Smooth muscle cell (in vitro differentiated cells): ENCODE results near the gene FILIP1. TPM values are rescaled to one million over a fixed set of nuclear protein-coding genes. Genes with fewer than 3 reads are reported as not detected.

ENCODE experiments used
- DNase-seq: peaks from one replicate; lab custom pipeline; 2025; ENCODE audit not compliant: unreplicated experiment; lab: John Stamatoyannopoulos, UW
- H2AFZ ChIP-seq: fragments of 200-600 bp; sonication (generic); 2 replicates; pipeline ENCODE4 v1.6.0; 2016; ENCODE audit warnings: antibody characterized with exemption, low read depth, mild to moderate bottlenecking
- H3F3A ChIP-seq: fragments of 200-600 bp; sonication (generic); 2 replicates; pipeline ENCODE4 v1.6.0; 2017; ENCODE audit warnings: antibody characterized with exemption, low read depth
- H3K27ac ChIP-seq: fragments of 200-600 bp; sonication (generic); 2 replicates; pipeline ENCODE4 v1.5.1; 2016; ENCODE audit warnings: low read depth, mild to moderate bottlenecking
- H3K27me3 ChIP-seq: fragments of 200-600 bp; sonication (generic); 2 replicates; pipeline ENCODE4 v1.6.1; 2016; ENCODE audit warnings: low read depth, mild to moderate bottlenecking
- H3K36me3 ChIP-seq: fragments of 200-600 bp; sonication (generic); 2 replicates; pipeline ENCODE4 v1.5.1; 2016; ENCODE audit warnings: low read depth
- H3K4me1 ChIP-seq: fragments of 200-600 bp; sonication (generic); 2 replicates; pipeline ENCODE4 v1.5.1; 2016; ENCODE audit warnings: low read depth
- H3K4me2 ChIP-seq: fragments of 200-600 bp; sonication (generic); 2 replicates; pipeline ENCODE4 v1.6.0; 2016; ENCODE audit warnings: mild to moderate bottlenecking
- H3K4me3 ChIP-seq: fragments of 200-600 bp; sonication (generic); 2 replicates; pipeline ENCODE4 v1.5.1; 2016; ENCODE audit warnings: mild to moderate bottlenecking
- H3K79me2 ChIP-seq: fragments of 200-600 bp; sonication (generic); 2 replicates; pipeline ENCODE4 v1.6.0; 2016; ENCODE audit warnings: low read depth, mild to moderate bottlenecking
- H3K9ac ChIP-seq: fragments of 200-600 bp; sonication (generic); 2 replicates; pipeline ENCODE4 v1.6.0; 2016; ENCODE audit warnings: low read depth
- H3K9me3 ChIP-seq: fragments of 200-600 bp; sonication (generic); replicated peaks from 2 replicates; pipeline ENCODE4 v1.5.1; 2016; ENCODE audit warnings: low read depth
- H4K20me1 ChIP-seq: fragments of 200-600 bp; sonication (generic); 2 replicates; pipeline ENCODE4 v1.6.0; 2016; ENCODE audit warnings: low read depth
- WGBS: methylation state at CpG from one replicate; pipeline ENCODE4 v1.1.7; 2016; ENCODE audit warnings: low lambda C conversion rate; 5-methylcytosine and 5-hydroxymethylcytosine counted together
- polyA plus RNA-seq: library from polyadenylated mRNA; unstranded; fragments of >200 nt; fragmentation: Nextera tagmentation; extraction: Ambion mirVana; gene quantifications from 2 replicates; pipeline ENCODE4 v1.2.1, GENCODE V29; 2016
- total RNA-seq: library from RNA; depleted of rRNA; stranded (reverse); fragments of >200 nt; gene quantifications from 2 replicates; pipeline ENCODE4 v1.2.3, GENCODE V29; 2014
- TF ChIP-seq, protein P1 (sequence below): fragments of 200-600 bp; sonication (generic); IDR thresholded peaks from 2 replicates; pipeline ENCODE4 v1.5.1; 2017; ENCODE audit warnings: borderline replicate concordance, mild to moderate bottlenecking, antibody characterized with exemption; ENCODE audit not compliant: insufficient read depth, poor library complexity, severe bottlenecking

FILIP1 gene
- total and polyA plus RNA-seq, 2 experiments from 2014 or later = 3.0 to 3.5 TPM

DNA sequence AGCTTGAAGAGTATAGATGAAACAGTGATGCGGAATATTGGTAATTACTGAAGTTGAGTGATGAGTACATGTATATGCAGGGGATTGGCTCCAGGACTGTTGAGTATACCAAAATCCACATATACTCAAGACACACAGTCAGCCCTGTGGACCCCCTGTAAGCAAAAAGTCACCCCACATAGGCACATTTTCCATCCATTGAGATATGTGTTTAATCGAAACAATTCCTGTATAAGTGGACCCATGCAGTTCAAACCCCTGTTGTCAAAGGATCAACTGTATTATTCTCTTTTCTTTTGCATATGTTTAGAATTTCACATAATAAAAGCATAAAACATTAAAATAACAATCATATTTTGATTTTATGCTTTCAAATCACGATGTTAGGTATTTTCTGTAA, 32.1 kb upstream of the FILIP1 start:
- no peaks in the 10 kb centered on the region for H3K36me3 ChIP-seq
- H3K9ac ChIP-seq = no peak overlapping the region
- no peaks in the 10 kb centered on the region for H3F3A ChIP-seq
- WGBS = 96% methylated on average over 3 of the region's 3 CpGs
- no peak for DNase-seq
- no peak overlapping the region for H2AFZ ChIP-seq
- H3K4me1 ChIP-seq = peaks cover 10% of the 10 kb centered on the region
- H3K9me3 ChIP-seq = no peaks in the 10 kb centered on the region
- no peaks in the 10 kb centered on the region for H3K79me2 ChIP-seq
- TF ChIP-seq, protein P1, sequence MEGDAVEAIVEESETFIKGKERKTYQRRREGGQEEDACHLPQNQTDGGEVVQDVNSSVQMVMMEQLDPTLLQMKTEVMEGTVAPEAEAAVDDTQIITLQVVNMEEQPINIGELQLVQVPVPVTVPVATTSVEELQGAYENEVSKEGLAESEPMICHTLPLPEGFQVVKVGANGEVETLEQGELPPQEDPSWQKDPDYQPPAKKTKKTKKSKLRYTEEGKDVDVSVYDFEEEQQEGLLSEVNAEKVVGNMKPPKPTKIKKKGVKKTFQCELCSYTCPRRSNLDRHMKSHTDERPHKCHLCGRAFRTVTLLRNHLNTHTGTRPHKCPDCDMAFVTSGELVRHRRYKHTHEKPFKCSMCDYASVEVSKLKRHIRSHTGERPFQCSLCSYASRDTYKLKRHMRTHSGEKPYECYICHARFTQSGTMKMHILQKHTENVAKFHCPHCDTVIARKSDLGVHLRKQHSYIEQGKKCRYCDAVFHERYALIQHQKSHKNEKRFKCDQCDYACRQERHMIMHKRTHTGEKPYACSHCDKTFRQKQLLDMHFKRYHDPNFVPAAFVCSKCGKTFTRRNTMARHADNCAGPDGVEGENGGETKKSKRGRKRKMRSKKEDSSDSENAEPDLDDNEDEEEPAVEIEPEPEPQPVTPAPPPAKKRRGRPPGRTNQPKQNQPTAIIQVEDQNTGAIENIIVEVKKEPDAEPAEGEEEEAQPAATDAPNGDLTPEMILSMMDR = no peak
- no peaks in the 10 kb centered on the region for H3K27me3 ChIP-seq
- H3K27ac ChIP-seq = no peak overlapping the region
- H3K4me3 ChIP-seq = no peak overlapping the region
- no peak overlapping the region for H3K4me2 ChIP-seq
- no peaks in the 10 kb centered on the region for H4K20me1 ChIP-seq

DNA sequence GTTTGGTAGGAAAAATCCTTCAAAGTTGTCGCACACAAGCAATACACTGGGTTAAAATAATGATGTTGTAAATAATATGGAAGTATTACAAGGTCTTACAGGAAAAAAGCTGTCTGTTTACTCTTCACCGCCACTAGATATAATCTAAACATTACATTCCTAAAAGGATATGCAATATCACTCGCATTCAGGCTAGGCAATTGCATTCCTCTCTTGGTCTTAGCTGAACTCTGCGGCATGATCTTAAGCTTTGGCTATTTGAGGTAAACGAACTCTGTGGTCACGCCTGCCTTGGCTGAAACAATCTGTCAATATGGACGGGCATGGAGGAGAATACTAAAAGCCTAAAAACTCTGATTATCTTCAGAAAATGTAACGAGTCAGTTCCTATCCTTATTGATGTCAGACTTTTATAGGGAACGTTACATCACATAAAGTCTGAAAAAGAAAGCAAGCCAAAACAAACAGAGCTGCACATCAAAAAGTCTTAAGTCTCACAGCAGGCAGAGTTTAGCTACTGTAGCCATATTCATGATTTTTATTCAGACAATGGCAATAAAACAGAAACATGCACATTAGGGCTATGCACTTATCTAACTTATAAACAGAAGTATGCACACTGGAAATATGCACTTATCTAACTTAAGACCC, 30.8 kb upstream of the FILIP1 start:
- peak overlapping the region; percentile 47 for H3K27ac ChIP-seq
- peaks cover 6% of the 10 kb centered on the region for H3K4me1 ChIP-seq
- no peaks in the 10 kb centered on the region for H3K27me3 ChIP-seq
- no peaks in the 10 kb centered on the region for H3K36me3 ChIP-seq
- no peaks in the 10 kb centered on the region for H3F3A ChIP-seq
- H3K4me2 ChIP-seq = peak overlapping the region; percentile 77
- H3K4me3 ChIP-seq = peak overlapping the region; percentile 29
- no peaks in the 10 kb centered on the region for H3K9me3 ChIP-seq
- no peak overlapping the region for H2AFZ ChIP-seq
- H4K20me1 ChIP-seq = no peaks in the 10 kb centered on the region
- H3K9ac ChIP-seq = no peak overlapping the region
- WGBS = 2% methylated on average over 9 of the region's 9 CpGs
- TF ChIP-seq, protein P1 = no peak
- no peaks in the 10 kb centered on the region for H3K79me2 ChIP-seq
- no peak for DNase-seq

GRCh38 chr6:75516757-75517156, 23.2 kb upstream of the FILIP1 start:
- H3K27ac ChIP-seq = no peak overlapping the region
- H3K9ac ChIP-seq = no peak overlapping the region
- H3K4me2 ChIP-seq = no peak overlapping the region
- H3K9me3 ChIP-seq = no peaks in the 10 kb centered on the region
- no peaks in the 10 kb centered on the region for H3K27me3 ChIP-seq
- no peaks in the 10 kb centered on the region for H3K36me3 ChIP-seq
- no peaks in the 10 kb centered on the region for H3K4me1 ChIP-seq
- no peak overlapping the region for H3K4me3 ChIP-seq
- no peak for DNase-seq
- no peak overlapping the region for H2AFZ ChIP-seq
- no peaks in the 10 kb centered on the region for H3K79me2 ChIP-seq
- TF ChIP-seq, protein P1 = no peak
- WGBS = 33% methylated on average over 2 of the region's 2 CpGs
- no peaks in the 10 kb centered on the region for H4K20me1 ChIP-seq
- H3F3A ChIP-seq = no peaks in the 10 kb centered on the region

GRCh38 chr6:75512591-75512990, 19.0 kb upstream of the FILIP1 start:
- H3K36me3 ChIP-seq = no peaks in the 10 kb centered on the region
- TF ChIP-seq, protein P1 = no peak
- no peaks in the 10 kb centered on the region for H3K79me2 ChIP-seq
- DNase-seq = no peak
- no peak overlapping the region for H3K9ac ChIP-seq
- no peaks in the 10 kb centered on the region for H4K20me1 ChIP-seq
- H2AFZ ChIP-seq = no peak overlapping the region
- no peaks in the 10 kb centered on the region for H3K9me3 ChIP-seq
- H3K4me1 ChIP-seq = no peaks in the 10 kb centered on the region
- no peak overlapping the region for H3K27ac ChIP-seq
- no peaks in the 10 kb centered on the region for H3F3A ChIP-seq
- H3K4me2 ChIP-seq = no peak overlapping the region
- WGBS = 100% methylated on average over 2 of the region's 2 CpGs
- no peaks in the 10 kb centered on the region for H3K27me3 ChIP-seq
- no peak overlapping the region for H3K4me3 ChIP-seq
